Stimulated activated CD4-positive, alpha-beta T cell treated with anti-CD3 and anti-CD28 coated beads, Interleukin-15, amount 100 ng/mL, for 1 hour (primary cell): Measurements from ENCODE around the gene ATXN1.
"Not testable (repeated sequence)": the region's sequence is repeated elsewhere in the genome, so short reads cannot be mapped to it uniquely, and the experiment has no call there.

Source experiments
- DNase-seq, 2 donors: peaks; one replicate each; pipeline ENCODE4 v3.0.0-alpha.2; 2020; ENCODE audit warnings: low read depth in 1 of 2, low spot score in 1 of 2

Gene ATXN1

GRCh38 chr6:16625291-16626265, 135.7 kb downstream of the ATXN1 start:
- no peak for DNase-seq

DNA sequence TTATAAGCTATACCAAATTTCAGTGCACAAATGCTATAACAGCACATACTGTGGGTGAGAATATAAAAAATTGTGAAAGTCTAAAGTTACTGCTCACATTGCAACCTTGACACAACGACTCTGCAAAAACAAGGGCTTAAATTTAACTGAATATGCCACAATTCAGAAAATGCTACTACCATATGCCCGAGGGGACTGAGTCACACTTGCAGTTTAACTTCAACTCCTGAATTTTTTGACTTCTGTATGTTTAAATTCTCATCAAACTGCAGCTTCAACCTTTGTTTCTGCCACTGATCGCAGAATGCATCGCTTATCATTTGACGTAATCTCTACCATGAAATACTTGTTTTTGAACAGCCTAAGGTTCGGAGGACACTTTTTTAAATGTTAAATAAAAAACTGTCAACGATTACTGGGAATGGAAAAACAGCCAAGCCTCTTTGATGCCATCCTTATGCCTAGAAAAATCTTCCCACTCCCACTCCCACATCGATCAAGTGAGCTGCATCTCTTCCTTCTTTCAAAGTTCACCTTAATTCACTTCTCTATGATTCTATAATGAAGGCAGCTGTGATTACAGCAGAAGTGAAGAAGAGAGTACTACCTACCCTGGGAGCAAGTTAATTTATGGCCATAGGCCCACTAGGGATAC, 136.5 kb downstream of the ATXN1 start:
- no peak for DNase-seq

GRCh38 chr6:16623731-16624130, 137.5 kb downstream of the ATXN1 start:
- DNase-seq, result no peak

DNA sequence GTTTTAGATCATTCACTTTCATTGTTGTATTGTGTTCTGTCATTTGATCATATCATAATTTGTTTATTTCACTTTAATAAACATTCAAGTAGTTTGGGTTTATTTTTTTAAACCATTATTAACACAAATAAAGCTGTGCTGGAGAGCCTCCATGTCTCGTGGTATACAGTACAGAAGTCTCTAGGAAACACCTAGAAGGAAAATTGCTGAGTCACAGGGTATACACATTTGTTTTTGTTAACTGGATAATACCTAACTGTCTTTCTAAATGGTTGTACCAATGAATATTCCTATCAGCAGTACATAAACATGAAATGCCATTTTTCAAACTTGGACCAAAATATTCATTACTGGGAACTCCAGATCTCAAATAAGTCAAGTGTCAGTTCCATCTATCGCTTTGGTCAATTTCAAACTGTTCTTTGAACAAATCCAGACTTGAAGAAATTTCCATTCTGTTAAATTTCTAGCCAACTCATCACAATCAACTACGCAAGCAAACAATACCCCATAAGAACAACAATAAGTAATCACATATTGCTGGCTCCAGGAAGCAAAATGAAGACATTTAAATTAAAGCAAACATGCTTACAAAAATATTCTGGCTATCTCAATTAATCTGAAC, 138.1 kb downstream of the ATXN1 start:
- no peak for DNase-seq

- DNase-seq, result no peak
Observed at GRCh38 chr6:16622193-16622592, 139.1 kb downstream of the ATXN1 start.

GRCh38 chr6:16621002-16621401, 140.3 kb downstream of the ATXN1 start:
- DNase-seq, result no peak

- DNase-seq, result no peak
Observed at GRCh38 chr6:16619777-16620176, 141.5 kb downstream of the ATXN1 start.

- DNase-seq, result no peak
Observed at GRCh38 chr6:16618962-16619361, 142.3 kb downstream of the ATXN1 start.

DNA sequence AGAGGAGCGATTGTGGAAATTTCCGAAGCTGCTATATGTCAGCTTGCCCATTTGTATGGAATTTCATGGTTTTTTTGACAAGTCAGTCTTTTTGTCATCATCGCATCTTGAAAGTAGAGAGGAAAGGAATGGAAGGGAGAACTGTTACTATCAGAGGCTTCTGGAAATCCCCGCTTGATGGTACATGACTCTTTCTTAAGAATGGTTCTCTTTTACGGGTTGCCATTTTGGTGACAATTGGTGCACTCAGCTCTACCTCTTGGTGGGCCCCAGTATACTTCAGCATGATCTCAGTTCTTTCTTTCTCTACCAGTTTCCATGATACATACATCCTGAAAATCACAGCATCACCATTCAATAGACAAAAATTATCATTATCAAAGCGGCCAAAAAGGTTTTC, 146.0 kb downstream of the ATXN1 start:
- DNase-seq, result not testable (repeated sequence)

- not testable (repeated sequence) for DNase-seq
Observed at GRCh38 chr6:16614143-16614542, 147.1 kb downstream of the ATXN1 start.

- DNase-seq, result not testable (repeated sequence)
Observed at GRCh38 chr6:16613504-16613903, 147.8 kb downstream of the ATXN1 start.

DNA sequence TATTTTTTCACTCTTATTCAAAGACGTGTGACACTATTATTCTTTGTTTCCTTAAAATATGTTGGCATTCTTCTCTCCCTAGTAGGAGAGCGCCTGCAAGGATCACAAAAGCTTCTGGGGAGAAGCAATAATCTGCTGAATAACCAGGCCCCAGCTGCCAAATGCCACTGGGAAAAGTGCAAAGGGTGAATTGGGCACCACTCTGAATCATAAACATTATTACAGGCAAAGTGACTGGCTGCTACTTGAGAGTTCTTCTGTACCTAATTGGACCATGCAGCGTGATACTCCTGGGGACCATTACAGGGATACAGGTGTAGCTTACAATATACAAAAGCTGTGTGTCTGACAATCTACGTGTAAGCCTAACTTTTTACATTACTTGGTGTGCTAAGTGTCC, 152.8 kb downstream of the ATXN1 start:
- no peak for DNase-seq

GRCh38 chr6:16602035-16602434, 159.2 kb downstream of the ATXN1 start:
- no peak for DNase-seq

- DNase-seq, result no peak
Observed at GRCh38 chr6:16600701-16601100, 160.6 kb downstream of the ATXN1 start.

GRCh38 chr6:16600026-16600425, 161.2 kb downstream of the ATXN1 start:
- no peak for DNase-seq

DNA sequence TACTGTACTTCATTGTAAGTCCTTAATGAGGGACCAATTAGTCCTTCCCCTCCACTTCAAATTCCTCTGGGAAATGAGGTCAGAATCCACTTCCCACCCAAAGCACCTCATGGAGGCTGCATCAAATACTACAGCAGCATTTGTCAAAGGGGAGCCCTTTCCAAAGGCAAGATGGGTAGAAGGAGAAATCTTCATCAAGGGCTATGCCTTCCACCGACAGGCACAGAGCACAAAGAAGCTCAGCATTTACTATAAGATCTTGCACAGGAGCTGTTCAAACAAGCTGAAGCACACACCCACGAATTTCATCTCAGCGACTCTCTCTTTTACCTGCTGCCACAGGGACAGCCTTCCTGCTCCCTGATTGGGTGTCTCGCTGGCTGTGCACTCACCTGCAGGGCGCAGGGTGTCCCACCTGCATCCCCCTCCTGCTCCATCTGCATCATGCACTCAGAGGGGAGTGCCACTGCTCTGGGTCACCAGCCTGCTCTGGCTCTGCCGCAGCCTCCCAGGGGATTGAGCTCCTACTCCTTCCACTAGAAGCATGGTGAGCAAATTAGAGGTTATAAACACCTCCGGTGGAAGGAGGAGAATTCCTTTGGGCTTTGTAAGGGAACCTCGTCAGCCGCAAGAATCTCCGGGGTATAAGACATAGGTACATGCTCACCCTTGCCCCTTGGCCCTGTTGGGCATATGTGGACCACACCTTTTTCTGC, 164.5 kb downstream of the ATXN1 start:
- no peak for DNase-seq

DNA sequence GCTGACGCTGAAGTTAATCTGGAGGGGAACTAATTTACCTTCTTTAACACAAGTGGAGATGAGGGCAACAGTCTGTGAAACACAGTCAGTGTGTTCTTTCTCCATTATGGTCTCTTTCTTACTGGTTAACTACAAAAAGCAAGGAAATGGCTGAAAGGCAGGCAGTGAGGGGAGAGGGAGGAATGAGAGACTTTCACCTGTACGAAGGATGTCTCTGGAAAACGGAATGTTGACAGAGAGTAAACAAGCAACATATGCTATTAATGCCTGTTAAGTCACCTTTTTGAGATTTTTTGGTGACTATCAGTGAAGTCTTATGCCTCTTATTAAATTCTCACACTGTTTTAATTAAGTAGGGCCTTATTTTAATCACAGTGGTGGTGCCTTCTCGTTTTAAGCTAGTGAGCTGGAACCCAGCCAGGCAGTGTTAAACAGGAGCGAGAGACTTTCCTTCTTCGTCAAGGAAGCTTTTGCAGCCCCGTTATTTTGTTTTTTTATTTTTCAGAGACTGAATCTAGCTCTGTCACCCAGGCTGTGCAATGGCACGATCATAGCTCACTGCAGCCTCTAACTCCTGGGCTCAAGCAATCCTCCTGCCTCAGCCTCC, 165.6 kb downstream of the ATXN1 start:
- DNase-seq, result no peak

DNA sequence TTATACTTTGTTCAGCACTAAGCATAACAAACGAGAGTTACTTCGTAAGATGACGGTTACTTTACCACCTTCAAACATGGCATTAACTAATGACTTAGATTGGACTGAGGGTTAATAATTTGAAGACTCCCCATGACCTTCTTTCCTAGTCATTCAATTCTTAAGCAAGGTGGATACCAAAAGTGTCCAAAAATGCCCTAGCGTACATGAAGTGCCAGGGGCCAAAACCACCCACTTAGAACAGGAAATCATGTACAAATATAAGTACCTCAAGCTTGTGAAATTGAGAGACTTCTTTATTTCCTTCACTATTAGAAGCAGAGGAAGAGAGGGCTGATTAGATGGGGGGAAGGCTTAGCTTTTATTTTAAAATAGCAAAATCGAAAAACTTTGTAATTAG, 166.4 kb downstream of the ATXN1 start:
- DNase-seq, result no peak

GRCh38 chr6:16592223-16592911, 168.9 kb downstream of the ATXN1 start:
- no peak for DNase-seq
